GM12878 (cell line): ENCODE results near the gene PIGL. TPM values are rescaled to one million over a fixed set of nuclear protein-coding genes. Genes with fewer than 3 reads are reported as not detected.
A peak's percentile ranks its signal among the peaks of the same experiment; 100 is the strongest.

Experiments used
- ATAC-seq: fragments of 200-7000 bp; cut with Tn5 transposase; 3 replicates; pipeline ENCODE4 v1.9.1; 2020; ENCODE audit warnings: mild to moderate bottlenecking, moderate library complexity
- BruUV-seq: library from RNA; stranded (reverse); fragments of 400-500 nt; replicated peaks from 2 replicates; lab custom pipeline; 2021; lab: Mats Ljungman, UMichigan
- CTCF ChIA-PET: fragments of 300-600 bp; sonication (Branson Sonifier 250); formaldehyde crosslinking; extraction: SDS; loops from one replicate; lab custom pipeline; 2021; ENCODE audit warnings: inconsistent platforms; lab: Yijun Ruan, JAX
- POLR2A ChIA-PET: fragments of 350-600 bp; formaldehyde crosslinking; extraction: SDS; loops from one replicate; lab custom pipeline; 2021; ENCODE audit warnings: inconsistent platforms; lab: Charles Lee
- RAD21 ChIA-PET: fragments of 300-600 bp; sonication (Branson Sonifier 250); formaldehyde crosslinking; loops from one replicate; lab custom pipeline; 2023; ENCODE audit warnings: antibody characterized with exemption; ENCODE audit not compliant: unreplicated experiment; lab: Charles Lee
- SMC1A ChIA-PET: fragments of 300-600 bp; sonication (Branson Sonifier 250); formaldehyde crosslinking; loops from one replicate; lab custom pipeline; 2023; ENCODE audit not compliant: unreplicated experiment, uncharacterized antibody; lab: Charles Lee
- DNase-seq: peaks from one replicate; pipeline ENCODE4 v3.0.0-alpha.2; 2011; ENCODE audit warnings: low read depth, low spot score
- FAIRE-seq: peaks from 3 replicates; lab custom pipeline; 2011; peaks lifted over from hg19 to GRCh38; lab: Jason Lieb, UNC
- H2AFZ ChIP-seq: 2 replicates; pipeline ENCODE4 v1.6.0; 2011; ENCODE audit warnings: low read depth, low read length, control low read depth; ENCODE audit not compliant: control insufficient read depth
- H3K27ac ChIP-seq: 2 replicates; pipeline ENCODE4 v1.5.1; 2011; ENCODE audit warnings: control low read depth; ENCODE audit not compliant: control insufficient read depth, insufficient read depth
- H3K27me3 ChIP-seq, 2 experiments: replicated peaks in 1 of 2; 2 replicates each; pipeline versions ENCODE4 v1.6.0 to v1.6.1; 2011; ENCODE audit warnings: low read length in 1 of 2; ENCODE audit not compliant: control insufficient read depth in 2 of 2, insufficient read depth in 2 of 2
- H3K36me3 ChIP-seq, 2 experiments: 2 replicates each; pipeline ENCODE4 v1.5.1; 2011; ENCODE audit warnings: low read length in 1 of 2; ENCODE audit not compliant: control insufficient read depth in 2 of 2, insufficient read depth in 2 of 2
- H3K4me1 ChIP-seq: 2 replicates; pipeline ENCODE4 v1.6.1; 2011; ENCODE audit warnings: mild to moderate bottlenecking, low read length, moderate library complexity, mixed read lengths; ENCODE audit not compliant: control insufficient read depth, insufficient read depth
- H3K4me2 ChIP-seq: 2 replicates; pipeline ENCODE4 v1.6.0; 2011; ENCODE audit warnings: control low read depth; ENCODE audit not compliant: control insufficient read depth, insufficient read depth
- H3K4me3 ChIP-seq: fragments of 200-600 bp; sonication (generic); 2 replicates; pipeline ENCODE4 v1.5.1; 2016
- H3K79me2 ChIP-seq: 2 replicates; pipeline ENCODE4 v1.6.0; 2011; ENCODE audit warnings: low read length; ENCODE audit not compliant: control insufficient read depth, insufficient read depth
- H3K9ac ChIP-seq: 2 replicates; pipeline ENCODE4 v1.8.0; 2011; ENCODE audit warnings: low read length, control low read depth, mixed read lengths; ENCODE audit not compliant: control insufficient read depth, insufficient read depth
- H3K9me3 ChIP-seq: replicated peaks from 3 replicates; pipeline ENCODE4 v1.5.1; 2011; ENCODE audit warnings: mild to moderate bottlenecking, low read length; ENCODE audit not compliant: control insufficient read depth, insufficient read depth
- H4K20me1 ChIP-seq: 2 replicates; pipeline ENCODE4 v1.6.0; 2011; ENCODE audit not compliant: control insufficient read depth, insufficient read depth
- ATF3 ChIP-seq: IDR thresholded peaks from 2 replicates; pipeline ENCODE4 v1.6.1; 2011; ENCODE audit warnings: low read depth, mild to moderate bottlenecking, low read length, moderate library complexity, borderline replicate concordance; ENCODE audit errors: extremely low read depth
- BMI1 ChIP-seq: fragments of 450-650 bp; IDR thresholded peaks from 2 replicates; pipeline ENCODE4 v1.6.1; 2016; ENCODE audit warnings: mild to moderate bottlenecking, moderate library complexity, borderline replicate concordance
- CTCF ChIP-seq, 3 experiments: IDR thresholded peaks in 2 of 3; conservative IDR thresholded peaks in 1 of 3; 2 replicates each; pipeline ENCODE4 v1.5.1; 2011; ENCODE audit warnings: low read depth in 3 of 3, low read length in 3 of 3, mild to moderate bottlenecking in 3 of 3, control low read depth in 2 of 3, moderate library complexity in 2 of 3, inconsistent platforms in 1 of 3, mixed read lengths in 1 of 3; ENCODE audit not compliant: control insufficient read depth in 2 of 3, insufficient read depth in 1 of 3; ENCODE audit errors: extremely low read depth in 1 of 3
- EP300 ChIP-seq, 2 experiments: fragments of 150-350 bp in 1 of 2; IDR thresholded peaks; 2 replicates each; pipeline ENCODE4 v1.6.1; 2011 to 2012; ENCODE audit warnings: low read depth in 2 of 2, low read length in 2 of 2, borderline replicate concordance in 1 of 2, improper control_type of control experiment in 1 of 2, inconsistent platforms in 1 of 2; ENCODE audit not compliant: control insufficient read depth in 1 of 2
- HSF1 ChIP-seq: fragments of 150-350 bp; IDR thresholded peaks from 2 replicates; pipeline ENCODE4 v1.6.1; 2014; ENCODE audit warnings: mild to moderate bottlenecking, low read depth, low read length
- MEF2A ChIP-seq: IDR thresholded peaks from 2 replicates; pipeline ENCODE4 v1.6.1; 2011; ENCODE audit warnings: low read depth, mild to moderate bottlenecking, low read length, moderate library complexity; ENCODE audit not compliant: insufficient read depth
- PBX3 ChIP-seq: IDR thresholded peaks from 2 replicates; pipeline ENCODE4 v1.6.1; 2011; ENCODE audit warnings: mild to moderate bottlenecking, low read depth, low read length, moderate library complexity; ENCODE audit not compliant: insufficient replicate concordance
- PKNOX1 ChIP-seq: fragments of 450-650 bp; IDR thresholded peaks from 2 replicates; pipeline ENCODE4 v1.6.1; 2016; ENCODE audit warnings: mild to moderate bottlenecking
- SMARCA5 ChIP-seq: fragments of 450-650 bp; IDR thresholded peaks from 2 replicates; pipeline ENCODE4 v1.6.1; 2017; ENCODE audit warnings: mild to moderate bottlenecking
- WGBS: methylation state at CpG from one replicate; pipeline ENCODE4 v1.1.6; 2016; ENCODE audit warnings: low lambda C conversion rate; ENCODE audit not compliant: insufficient replicate concordance, insufficient coverage; ENCODE audit errors: missing lambda C conversion rate; 5-methylcytosine and 5-hydroxymethylcytosine counted together
- in situ Hi-C: fragments of 300-500 bp; cut with MboI; formaldehyde crosslinking; loops from 9 replicates; pipeline ENCODE4 v1.14.3; 2018; ENCODE audit warnings: mixed read lengths
- intact Hi-C: fragments of 100-400 bp; cut with micrococcal nuclease; formaldehyde crosslinking; loops from one replicate; pipeline ENCODE4 v1.14.2; 2022; ENCODE audit not compliant: unreplicated experiment
- polyA plus RNA-seq, 11 experiments: library from polyadenylated mRNA; depleted of rRNA in 4 of 11; unstranded in 6 of 11; stranded (reverse) in 5 of 11; fragments of >200 nt; fragmentation: Nextera tagmentation in 4 of 11; fragmentation: Illumina TruSeq in 1 of 11; extraction: Ambion mirVana in 4 of 11; extraction: Trizol in 1 of 11; gene quantifications; 1 replicate in 1 of 11; 2 replicates in 10 of 11; pipeline versions ENCODE4 v1.2.1 to v1.2.3, GENCODE V29; 2011 to 2016; ENCODE audit warnings: inconsistent platforms in 2 of 11, missing spikeins in 2 of 11, low read depth in 1 of 11
- total RNA-seq, 4 experiments: library from RNA; depleted of rRNA in 3 of 4; stranded (reverse); fragments of >200 nt in 3 of 4; fragmentation: Illumina TruSeq in 1 of 4; extraction: Trizol in 1 of 4; gene quantifications; 2 replicates each; pipeline versions ENCODE4 v1.2.1 to v1.2.3, GENCODE V29; 2013 to 2021

PIGL gene
- total and polyA plus RNA-seq, 10 of the 15 experiments (the other 5 are each of a cell fraction or from before 2014, with no cell fraction given): 25.9 to 52.5 (median 30.2) TPM

- no peak overlapping the region for H3K4me3 ChIP-seq
- no peak for ATAC-seq
- RAD21 ChIA-PET: interaction anchor here (1.0 to 2.2 kb wide), 4 partner anchors 57 to 121 kb away, joined by 3 to 6 read pairs (median 3); partner anchors contain the start of genes CENPV and TRPV2
- no TSS peak for BruUV-seq
- no peak for FAIRE-seq
- H3K4me2 ChIP-seq: no peak overlapping the region
- H4K20me1 ChIP-seq: no peaks in the 10 kb centered on the region
- no peak for DNase-seq
- no peak overlapping the region for H2AFZ ChIP-seq
- 98% methylated on average over 2 of the region's 2 CpGs for WGBS
- no peaks in the 10 kb centered on the region for H3K36me3 ChIP-seq
- H3K79me2 ChIP-seq: no peaks in the 10 kb centered on the region
- CTCF ChIA-PET: interaction anchor here (6.4 kb wide), 1 partner anchor 9 kb away, joined by 30 read pairs; no protein-coding TSS in a partner anchor
- intact Hi-C loops: no loop called here
- peak in 2 of 3 experiments; percentile 3 to 28; a peak in 2 of 6 replicates for TF ChIP-seq CTCF (IDR thresholded peaks at IDR 0.05 in 2 of 3, conservative IDR thresholded peaks at IDR 0.05 in 1 of 3; ENCODE audit: control insufficient read depth in 2 of 3, extremely low read depth in 1 of 3, insufficient read depth in 1 of 3, low read depth in 3 of 3, low read length in 3 of 3)
- TF ChIP-seq SMARCA5: no peak
- no peak for TF ChIP-seq MEF2A
- TF ChIP-seq BMI1: no peak
- no peak for TF ChIP-seq EP300 (IDR thresholded peaks at IDR 0.05; ENCODE audit: borderline replicate concordance in 1 of 2, control insufficient read depth in 1 of 2, low read depth in 2 of 2, low read length in 2 of 2)
- peak; percentile 73 for TF ChIP-seq PKNOX1
- 0 out of 2 replicates have a peak, but pooled peaks have one; percentile 30 for TF ChIP-seq HSF1
- no peak for TF ChIP-seq ATF3
- TF ChIP-seq PBX3: peak; percentile 15
- TF ChIP-seq, all 136 proteins: peak for 4
- ChIA-PET SMC1A (interaction anchor here (0.6 to 3.5 kb wide), 7 partner anchors 9 to 159 kb away, joined by 3 to 16 read pairs (median 3); no protein-coding TSS in a partner anchor), POLR2A (interaction anchor here (0.6 to 1.7 kb wide), 4 partner anchors 8 to 57 kb away, joined by 3 to 11 read pairs (median 4); no protein-coding TSS in a partner anchor)
- no peaks in the 10 kb centered on the region for H3K27me3 ChIP-seq
- no peak overlapping the region for H3K9ac ChIP-seq
- no peaks in the 10 kb centered on the region for H3K9me3 ChIP-seq
- peaks cover 1% of the 10 kb centered on the region for H3K4me1 ChIP-seq
- in situ Hi-C loops: no loop called here
- no peak overlapping the region for H3K27ac ChIP-seq
These were observed 77.5 kb downstream of the PIGL start for GRCh38 chr17:16294560-16294959.
